Lower lobe of right lung (tissue), 2 donors: ENCODE measurements around the gene ZNF322. TPM values are rescaled to one million over a fixed set of nuclear protein-coding genes. Genes with fewer than 3 reads are reported as not detected.

ENCODE experiments used
- ATAC-seq, 2 donors: fragments of 200-7000 bp; cut with Tn5 transposase; one replicate each; pipeline ENCODE4 v1.9.1; 2020 to 2022; ENCODE audit warnings: mild to moderate bottlenecking in 2 of 2, moderate library complexity in 2 of 2
- DNase-seq: peaks from one replicate; pipeline ENCODE4 v3.0.0-alpha.2; 2020
- H3K27ac ChIP-seq: fragments of 200-600 bp; one replicate; pipeline ENCODE4 v1.8.0; 2022
- H3K27me3 ChIP-seq: fragments of 200-600 bp; one replicate; pipeline ENCODE4 v1.8.0; 2022; ENCODE audit warnings: low read depth
- H3K36me3 ChIP-seq: fragments of 200-600 bp; one replicate; pipeline ENCODE4 v1.8.0; 2022; ENCODE audit warnings: mild to moderate bottlenecking
- H3K4me1 ChIP-seq: fragments of 200-600 bp; one replicate; pipeline ENCODE4 v1.8.0; 2022
- H3K4me3 ChIP-seq: fragments of 200-600 bp; one replicate; pipeline ENCODE4 v1.8.0; 2022; ENCODE audit warnings: mild to moderate bottlenecking
- H3K9me3 ChIP-seq: fragments of 200-600 bp; one replicate; pipeline ENCODE4 v1.8.0; 2022
- CTCF ChIP-seq: fragments of 200-600 bp; IDR thresholded peaks from one replicate; pipeline ENCODE4 v1.8.0; 2022; ENCODE audit warnings: antibody characterized with exemption, mild to moderate bottlenecking
- intact Hi-C: fragments of 100-400 bp; cut with DNase I; formaldehyde crosslinking; loops from one replicate; pipeline ENCODE4 v1.11.0; 2022
- total RNA-seq: library from RNA; stranded (reverse); fragmentation: NEBNext Ultra II Directional; extraction: Animal tissue kit (Norgen Biotek cat#: 25700); gene quantifications from one replicate; pipeline ENCODE4 v1.2.1, GENCODE V29; 2021
- donor health status: DM: no; HTN: yes; CAD: no; lungs with severe emphysema.

The ZNF322 gene
- total RNA-seq, 1 donor from 2014 or later, result 25.6 TPM

- peaks cover 3% of the 10 kb centered on the region for H3K4me1 ChIP-seq
- ATAC-seq, result no peak
- peaks cover 7% of the 10 kb centered on the region for H3K36me3 ChIP-seq
- no peak for DNase-seq
- H3K27me3 ChIP-seq, result no peaks in the 10 kb centered on the region
- H3K27ac ChIP-seq, result no peak overlapping the region
- no peak overlapping the region for H3K4me3 ChIP-seq
- intact Hi-C loops, result no loop called here
- no peak for TF ChIP-seq CTCF
- no peaks in the 10 kb centered on the region for H3K9me3 ChIP-seq
Observed at GRCh38 chr6:26604797-26605196, 54.7 kb downstream of the ZNF322 start.

GRCh38 chr6:26604026-26604425 is 55.5 kb downstream of the ZNF322 start:
- Histone ChIP-seq H3K4me3 (no peak overlapping the region), H3K9me3 (no peaks in the 10 kb centered on the region), H3K27ac (no peak overlapping the region), H3K27me3 (no peaks in the 10 kb centered on the region), H3K4me1 (peaks cover 3% of the 10 kb centered on the region), H3K36me3 (peaks cover 15% of the 10 kb centered on the region)
- intact Hi-C loops, result no loop called here
- DNase-seq (no peak), ATAC-seq (no peak)
- no peak for TF ChIP-seq CTCF

- Histone ChIP-seq H3K27me3 (no peaks in the 10 kb centered on the region), H3K36me3 (peaks cover 27% of the 10 kb centered on the region), H3K9me3 (no peaks in the 10 kb centered on the region), H3K4me3 (no peak overlapping the region), H3K4me1 (peaks cover 11% of the 10 kb centered on the region), H3K27ac (no peak overlapping the region)
- DNase-seq (no peak), ATAC-seq (no peak)
- intact Hi-C loops, result no loop called here
- no peak for TF ChIP-seq CTCF
Observed at GRCh38 chr6:26602262-26602661, 57.3 kb downstream of the ZNF322 start.

- no peak for DNase-seq
- H3K27me3 ChIP-seq, result no peaks in the 10 kb centered on the region
- ATAC-seq, result no peak
- H3K27ac ChIP-seq, result no peak overlapping the region
- intact Hi-C loops, result no loop called here
- no peaks in the 10 kb centered on the region for H3K9me3 ChIP-seq
- peaks cover 27% of the 10 kb centered on the region for H3K36me3 ChIP-seq
- H3K4me1 ChIP-seq, result peaks cover 11% of the 10 kb centered on the region
- no peak for TF ChIP-seq CTCF
- no peak overlapping the region for H3K4me3 ChIP-seq
Observed at GRCh38 chr6:26600759-26601158, 58.8 kb downstream of the ZNF322 start.

- intact Hi-C loops, result loop anchor here (10.0 kb wide), 1 partner anchor 265 kb away; no protein-coding TSS in a partner anchor
- H3K9me3 ChIP-seq, result no peaks in the 10 kb centered on the region
- no peak for DNase-seq
- no peaks in the 10 kb centered on the region for H3K27me3 ChIP-seq
- TF ChIP-seq CTCF, result no peak
- H3K27ac ChIP-seq, result no peak overlapping the region
- H3K4me1 ChIP-seq, result peaks cover 19% of the 10 kb centered on the region
- peaks cover 27% of the 10 kb centered on the region for H3K36me3 ChIP-seq
- ATAC-seq, result no peak
- H3K4me3 ChIP-seq, result no peak overlapping the region
Observed at GRCh38 chr6:26599591-26599990, 60.0 kb downstream of the ZNF322 start.

GRCh38 chr6:26599134-26599533 is 60.4 kb downstream of the ZNF322 start:
- peaks cover under 1% of the 10 kb centered on the region for H3K27me3 ChIP-seq
- intact Hi-C loops, result loop anchor here (10.0 kb wide), 1 partner anchor 264 kb away; no protein-coding TSS in a partner anchor
- no peak for TF ChIP-seq CTCF
- no peak overlapping the region for H3K27ac ChIP-seq
- DNase-seq, result no peak
- no peaks in the 10 kb centered on the region for H3K9me3 ChIP-seq
- H3K4me1 ChIP-seq, result peaks cover 19% of the 10 kb centered on the region
- peaks cover 27% of the 10 kb centered on the region for H3K36me3 ChIP-seq
- no peak for ATAC-seq
- H3K4me3 ChIP-seq, result no peak overlapping the region
